GM21723 (cell line): Measurements from ENCODE around the gene ZCCHC17.
"Not testable (repeated sequence)": the region's sequence is repeated elsewhere in the genome, so short reads cannot be mapped to it uniquely, and the experiment has no call there.

ENCODE experiments used
- ATAC-seq: cut with Tn5 transposase; IDR thresholded peaks from one replicate; pipeline ENCODE4 v1.9.1; 2021; ENCODE audit warnings: mild to moderate bottlenecking, moderate library complexity; ENCODE audit not compliant: unreplicated experiment

ZCCHC17 gene

GRCh38 chr1:31296486-31297276 is at the start of gene ZCCHC17, which contains the start of gene SNRNP40:
Gene ZCCHC17, plus strand, starts transcription at chr1:31297032. Its CDS starts 13,067 bp downstream, at chr1:31310099.
Gene SNRNP40, minus strand, starts transcription at chr1:31296788. Its CDS starts 37 bp downstream, at chr1:31296751.
- peak; percentile 95 for ATAC-seq

- ATAC-seq, result no peak
Observed at GRCh38 chr1:31248276-31248675, 48.6 kb upstream of the ZCCHC17 start.

- no peak for ATAC-seq
Observed at GRCh38 chr1:31249854-31250253, 47.0 kb upstream of the ZCCHC17 start.

GRCh38 chr1:31257213-31257612 is 39.6 kb upstream of the ZCCHC17 start:
- no peak for ATAC-seq

- no peak for ATAC-seq
Observed at GRCh38 chr1:31258581-31258980, 38.3 kb upstream of the ZCCHC17 start.

- no peak for ATAC-seq
Observed at GRCh38 chr1:31259746-31260145, 37.1 kb upstream of the ZCCHC17 start.

GRCh38 chr1:31261916-31262315 is 34.9 kb upstream of the ZCCHC17 start:
- ATAC-seq, result no peak

GRCh38 chr1:31262393-31262792 is 34.4 kb upstream of the ZCCHC17 start:
- not testable (repeated sequence) for ATAC-seq

- no peak for ATAC-seq
Observed at GRCh38 chr1:31263408-31263807, 33.4 kb upstream of the ZCCHC17 start.

- ATAC-seq, result no peak
Observed at GRCh38 chr1:31264790-31265386, 31.9 kb upstream of the ZCCHC17 start.

GRCh38 chr1:31266547-31266946 is 30.3 kb upstream of the ZCCHC17 start:
- no peak for ATAC-seq

- ATAC-seq, result no peak
Observed at GRCh38 chr1:31272369-31272768, 24.5 kb upstream of the ZCCHC17 start.

- ATAC-seq, result no peak
Observed at GRCh38 chr1:31273619-31274018, 23.2 kb upstream of the ZCCHC17 start.

- not testable (repeated sequence) for ATAC-seq
Observed at GRCh38 chr1:31282426-31282825, 14.4 kb upstream of the ZCCHC17 start.

GRCh38 chr1:31287791-31288190 is 9.0 kb upstream of the ZCCHC17 start:
- ATAC-seq, result not testable (repeated sequence)

- ATAC-seq, result no peak
Observed at GRCh38 chr1:31289021-31289420, 7.8 kb upstream of the ZCCHC17 start.

GRCh38 chr1:31295874-31296485 is 852 bp upstream of the ZCCHC17 start:
- ATAC-seq, result no peak

GRCh38 chr1:31297277-31298247 is 730 bp downstream of the ZCCHC17 start:
- ATAC-seq, result peak; percentile 12

GRCh38 chr1:31299365-31299764 is 2.5 kb downstream of the ZCCHC17 start:
- no peak for ATAC-seq

- no peak for ATAC-seq
Observed at GRCh38 chr1:31300193-31300592, 3.4 kb downstream of the ZCCHC17 start.
